Panc1 (cell line): ENCODE data around the gene DHH.

Experiments
- CTCF ChIP-seq: fragments of 450-650 bp; IDR thresholded peaks from 2 replicates; pipeline ENCODE4 v1.5.1; 2017; ENCODE audit warnings: mild to moderate bottlenecking
- POLR2AphosphoS5 ChIP-seq: IDR thresholded peaks from 2 replicates; pipeline ENCODE4 v1.6.1; 2012; ENCODE audit warnings: mild to moderate bottlenecking, low read depth, low read length, moderate library complexity
- REST ChIP-seq, 2 experiments: IDR thresholded peaks; 2 replicates each; pipeline ENCODE4 v1.6.1; 2011 to 2012; ENCODE audit warnings: low read depth in 2 of 2, control low read depth in 1 of 2, low read length in 1 of 2, mild to moderate bottlenecking in 1 of 2, moderate library complexity in 1 of 2; ENCODE audit not compliant: insufficient read depth in 1 of 2
- SIN3A ChIP-seq: IDR thresholded peaks from 2 replicates; pipeline ENCODE4 v1.6.1; 2012; ENCODE audit warnings: low read depth, mild to moderate bottlenecking, low read length, moderate library complexity, borderline replicate concordance; ENCODE audit not compliant: insufficient read depth

- peak; percentile 33; the same call in 1 of the 2 replicates for TF ChIP-seq POLR2AphosphoS5
- no peak for TF ChIP-seq CTCF
- TF ChIP-seq SIN3A: no peak
- no peak for TF ChIP-seq REST (IDR thresholded peaks at IDR 0.05; ENCODE audit: insufficient read depth in 1 of 2, low read depth in 2 of 2, low read length in 1 of 2)
Measured at GRCh38 chr12:49129332-49130150, 34.9 kb upstream of the DHH start.
